ENCODE results near the gene NTRK3. TPM values are rescaled to one million over a fixed set of nuclear protein-coding genes. Genes with fewer than 3 reads are reported as not detected.

NTRK3 gene
- polyA plus RNA-seq, 1 donor from 2014 or later = 42.7 TPM

DNA sequence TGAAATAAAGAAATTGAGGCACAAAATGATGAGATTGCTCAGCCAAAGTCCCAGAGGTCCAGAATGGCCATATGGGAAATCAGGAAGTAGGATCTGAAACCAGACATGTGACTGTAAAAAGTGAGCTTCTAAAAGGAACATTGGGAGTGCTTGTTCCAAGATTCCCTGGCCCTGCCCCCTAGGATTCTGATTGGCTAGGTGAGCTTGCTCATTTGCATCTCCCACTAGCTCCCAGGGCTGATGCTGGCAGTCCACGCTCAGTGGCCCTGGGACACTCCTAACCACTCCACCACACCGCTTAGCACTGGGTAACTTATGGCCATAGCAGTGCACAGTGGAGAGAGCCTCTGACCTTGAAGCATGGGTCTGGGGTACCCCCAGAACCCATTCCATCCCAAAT is 326.7 kb downstream of the NTRK3 start:
- Histone ChIP-seq H3K27ac (ENCODE audit: low read length) (no peak overlapping the region), H3K9me3 (ENCODE audit: low read length) (no peaks in the 10 kb centered on the region), H3K4me2 (ENCODE audit: low read length) (no peak overlapping the region), H3K27me3 (ENCODE audit: insufficient read depth, low read depth, low read length) (no peaks in the 10 kb centered on the region), H3K9me2 (ENCODE audit: insufficient read depth, low read length) (no peaks in the 10 kb centered on the region), H4K20me1 (ENCODE audit: insufficient read depth) (no peaks in the 10 kb centered on the region), H3K4me3 (ENCODE audit: low read length) (no peak overlapping the region), H3F3A (ENCODE audit: insufficient read depth, low read length, poor library complexity, severe bottlenecking) (no peaks in the 10 kb centered on the region), H3K36me3 (ENCODE audit: insufficient read depth, low read length) (peaks cover 22% of the 10 kb centered on the region), H3K79me2 (replicated peaks; ENCODE audit: insufficient read depth, low read length) (no peaks in the 10 kb centered on the region), H2AFZ (ENCODE audit: low read depth, low read length) (no peak overlapping the region), H3K9ac (ENCODE audit: low read length) (no peak overlapping the region)
- TF ChIP-seq EZH2 (IDR thresholded peaks at IDR 0.05; ENCODE audit: borderline replicate concordance, insufficient read depth, low read length, poor library complexity, severe bottlenecking) (no peak), EP300 (conservative IDR thresholded peaks at IDR 0.05; ENCODE audit: poor library complexity, severe bottlenecking) (no peak), POLR2AphosphoS5 (IDR thresholded peaks at IDR 0.05) (no peak)
- TF ChIP-seq, protein P1, sequence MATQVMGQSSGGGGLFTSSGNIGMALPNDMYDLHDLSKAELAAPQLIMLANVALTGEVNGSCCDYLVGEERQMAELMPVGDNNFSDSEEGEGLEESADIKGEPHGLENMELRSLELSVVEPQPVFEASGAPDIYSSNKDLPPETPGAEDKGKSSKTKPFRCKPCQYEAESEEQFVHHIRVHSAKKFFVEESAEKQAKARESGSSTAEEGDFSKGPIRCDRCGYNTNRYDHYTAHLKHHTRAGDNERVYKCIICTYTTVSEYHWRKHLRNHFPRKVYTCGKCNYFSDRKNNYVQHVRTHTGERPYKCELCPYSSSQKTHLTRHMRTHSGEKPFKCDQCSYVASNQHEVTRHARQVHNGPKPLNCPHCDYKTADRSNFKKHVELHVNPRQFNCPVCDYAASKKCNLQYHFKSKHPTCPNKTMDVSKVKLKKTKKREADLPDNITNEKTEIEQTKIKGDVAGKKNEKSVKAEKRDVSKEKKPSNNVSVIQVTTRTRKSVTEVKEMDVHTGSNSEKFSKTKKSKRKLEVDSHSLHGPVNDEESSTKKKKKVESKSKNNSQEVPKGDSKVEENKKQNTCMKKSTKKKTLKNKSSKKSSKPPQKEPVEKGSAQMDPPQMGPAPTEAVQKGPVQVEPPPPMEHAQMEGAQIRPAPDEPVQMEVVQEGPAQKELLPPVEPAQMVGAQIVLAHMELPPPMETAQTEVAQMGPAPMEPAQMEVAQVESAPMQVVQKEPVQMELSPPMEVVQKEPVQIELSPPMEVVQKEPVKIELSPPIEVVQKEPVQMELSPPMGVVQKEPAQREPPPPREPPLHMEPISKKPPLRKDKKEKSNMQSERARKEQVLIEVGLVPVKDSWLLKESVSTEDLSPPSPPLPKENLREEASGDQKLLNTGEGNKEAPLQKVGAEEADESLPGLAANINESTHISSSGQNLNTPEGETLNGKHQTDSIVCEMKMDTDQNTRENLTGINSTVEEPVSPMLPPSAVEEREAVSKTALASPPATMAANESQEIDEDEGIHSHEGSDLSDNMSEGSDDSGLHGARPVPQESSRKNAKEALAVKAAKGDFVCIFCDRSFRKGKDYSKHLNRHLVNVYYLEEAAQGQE (IDR thresholded peaks at IDR 0.05; ENCODE audit: borderline replicate concordance) = no peak

DNA sequence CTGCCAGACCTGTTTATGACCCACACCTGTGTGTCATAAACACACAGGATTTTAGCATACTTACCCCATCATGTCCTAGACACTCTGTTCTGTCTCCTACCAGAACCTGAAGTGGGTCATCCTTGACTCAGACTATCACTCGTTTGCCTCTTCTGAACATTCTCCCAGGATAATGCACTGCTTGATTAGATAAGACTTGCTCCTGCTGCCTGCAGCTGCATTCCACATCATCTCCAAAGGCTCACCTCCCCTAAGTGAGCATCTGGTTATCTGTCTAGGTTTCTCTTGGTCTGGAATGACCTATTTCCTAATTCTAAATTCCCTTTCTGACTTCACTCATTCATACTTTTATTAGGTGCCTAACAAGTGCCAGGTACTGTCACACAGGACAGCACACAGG is 332.1 kb downstream of the NTRK3 start:
- peaks cover 16% of the 10 kb centered on the region for H3K36me3 ChIP-seq (ENCODE audit: insufficient read depth, low read length)
- TF ChIP-seq, protein P2, sequence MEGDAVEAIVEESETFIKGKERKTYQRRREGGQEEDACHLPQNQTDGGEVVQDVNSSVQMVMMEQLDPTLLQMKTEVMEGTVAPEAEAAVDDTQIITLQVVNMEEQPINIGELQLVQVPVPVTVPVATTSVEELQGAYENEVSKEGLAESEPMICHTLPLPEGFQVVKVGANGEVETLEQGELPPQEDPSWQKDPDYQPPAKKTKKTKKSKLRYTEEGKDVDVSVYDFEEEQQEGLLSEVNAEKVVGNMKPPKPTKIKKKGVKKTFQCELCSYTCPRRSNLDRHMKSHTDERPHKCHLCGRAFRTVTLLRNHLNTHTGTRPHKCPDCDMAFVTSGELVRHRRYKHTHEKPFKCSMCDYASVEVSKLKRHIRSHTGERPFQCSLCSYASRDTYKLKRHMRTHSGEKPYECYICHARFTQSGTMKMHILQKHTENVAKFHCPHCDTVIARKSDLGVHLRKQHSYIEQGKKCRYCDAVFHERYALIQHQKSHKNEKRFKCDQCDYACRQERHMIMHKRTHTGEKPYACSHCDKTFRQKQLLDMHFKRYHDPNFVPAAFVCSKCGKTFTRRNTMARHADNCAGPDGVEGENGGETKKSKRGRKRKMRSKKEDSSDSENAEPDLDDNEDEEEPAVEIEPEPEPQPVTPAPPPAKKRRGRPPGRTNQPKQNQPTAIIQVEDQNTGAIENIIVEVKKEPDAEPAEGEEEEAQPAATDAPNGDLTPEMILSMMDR (IDR thresholded peaks at IDR 0.05; ENCODE audit: poor library complexity, severe bottlenecking) = no peak
- no peak for TF ChIP-seq MXI1 (conservative IDR thresholded peaks at IDR 0.05; ENCODE audit: poor library complexity, severe bottlenecking)
- no peak for TF ChIP-seq SMC3 (conservative IDR thresholded peaks at IDR 0.05; ENCODE audit: poor library complexity)
- TF ChIP-seq EZH2 (IDR thresholded peaks at IDR 0.05; ENCODE audit: borderline replicate concordance, insufficient read depth, low read length, poor library complexity, severe bottlenecking) = no peak
- TF ChIP-seq, protein P1 (IDR thresholded peaks at IDR 0.05; ENCODE audit: borderline replicate concordance) = no peak
- TF ChIP-seq EP300 (conservative IDR thresholded peaks at IDR 0.05; ENCODE audit: poor library complexity, severe bottlenecking) = no peak
- TF ChIP-seq POLR2AphosphoS5 (IDR thresholded peaks at IDR 0.05) = no peak
- TF ChIP-seq TAF1 (IDR thresholded peaks at IDR 0.05; ENCODE audit: low read depth) = no peak
- no peak for TF ChIP-seq RAD21 (conservative IDR thresholded peaks at IDR 0.05)

More for the DNA sequence above, 332.1 kb downstream of the NTRK3 start:
- Histone ChIP-seq H2AFZ (ENCODE audit: low read depth, low read length) (no peak overlapping the region), H3K27me3 (ENCODE audit: insufficient read depth, low read depth, low read length) (no peaks in the 10 kb centered on the region), H3K4me2 (ENCODE audit: low read length) (no peak overlapping the region), H3F3A (ENCODE audit: insufficient read depth, low read length, poor library complexity, severe bottlenecking) (no peaks in the 10 kb centered on the region), H4K20me1 (ENCODE audit: insufficient read depth) (no peaks in the 10 kb centered on the region), H3K79me2 (replicated peaks; ENCODE audit: insufficient read depth, low read length) (no peaks in the 10 kb centered on the region), H3K27ac (ENCODE audit: low read length) (no peak overlapping the region), H3K9ac (ENCODE audit: low read length) (no peak overlapping the region), H3K9me3 (ENCODE audit: low read length) (no peaks in the 10 kb centered on the region), H3K4me3 (ENCODE audit: low read length) (no peak overlapping the region), H3K9me2 (ENCODE audit: insufficient read depth, low read length) (no peaks in the 10 kb centered on the region)

Data from neural cell (in vitro differentiated cells).